SU-DHL-6 (cell line): ENCODE results near the gene APOB.
A peak's percentile ranks its signal among the peaks of the same experiment; 100 is the strongest.

Source experiments
- H2AFZ ChIP-seq: fragments of 200-600 bp; sonication (generic); 2 replicates; pipeline ENCODE4 v1.6.1; 2014; ENCODE audit warnings: low read depth, mild to moderate bottlenecking, moderate library complexity, mixed read lengths, antibody characterized with exemption, low read length; ENCODE audit not compliant: severe bottlenecking
- H3F3A ChIP-seq: fragments of 200-600 bp; shearing (Covaris generic); 2 replicates; pipeline ENCODE4 v1.6.0; 2016; ENCODE audit warnings: antibody characterized with exemption, mild to moderate bottlenecking; ENCODE audit not compliant: insufficient read depth
- H3K27ac ChIP-seq: fragments of 200-600 bp; sonication (generic); 2 replicates; pipeline ENCODE4 v1.5.1; 2016; ENCODE audit warnings: low read depth, mild to moderate bottlenecking, low read length, moderate library complexity, mixed read lengths
- H3K27me3 ChIP-seq: fragments of 200-600 bp; sonication (generic), shearing (Covaris generic); 2 replicates; pipeline ENCODE4 v1.6.0; 2014; ENCODE audit warnings: mild to moderate bottlenecking, low read length
- H3K36me3 ChIP-seq: fragments of 200-600 bp; sonication (generic); 2 replicates; pipeline ENCODE4 v1.6.1; 2014; ENCODE audit warnings: mild to moderate bottlenecking, low read length, mixed read lengths
- H3K4me2 ChIP-seq: fragments of 300-600, 200-600 bp; shearing (Covaris generic), sonication (generic); 2 replicates; pipeline ENCODE4 v1.6.0; 2014; ENCODE audit warnings: low read length, low read depth, mild to moderate bottlenecking; ENCODE audit not compliant: poor library complexity, severe bottlenecking
- H3K4me3 ChIP-seq: fragments of 200-600 bp; sonication (generic); 2 replicates; pipeline ENCODE4 v1.5.1; 2014; ENCODE audit warnings: antibody characterized with exemption, low read length, mild to moderate bottlenecking, mixed read lengths; ENCODE audit not compliant: insufficient read depth, poor library complexity, severe bottlenecking
- H3K79me2 ChIP-seq: fragments of 200-600 bp; sonication (generic); 2 replicates; pipeline ENCODE4 v1.6.1; 2014; ENCODE audit warnings: mild to moderate bottlenecking, low read length, moderate library complexity; ENCODE audit not compliant: insufficient read depth
- H3K9ac ChIP-seq: fragments of 200-600 bp; sonication (generic); 2 replicates; pipeline ENCODE4 v1.7.0; 2014; ENCODE audit warnings: mild to moderate bottlenecking, low read length
- H3K9me2 ChIP-seq: fragments of 200-600 bp; sonication (generic); replicated peaks from 2 replicates; pipeline ENCODE4 v1.6.1; 2014; ENCODE audit warnings: low read length; ENCODE audit not compliant: insufficient read depth
- H3K9me3 ChIP-seq: fragments of 200-600 bp; sonication (generic); 2 replicates; pipeline ENCODE4 v1.6.1; 2014; ENCODE audit warnings: low read length, mixed read lengths; ENCODE audit not compliant: insufficient read depth
- H4K20me1 ChIP-seq: fragments of 200-600 bp; sonication (generic); 2 replicates; pipeline ENCODE4 v1.6.1; 2014; ENCODE audit warnings: low read depth, mild to moderate bottlenecking, antibody characterized with exemption, low read length, moderate library complexity, mixed read lengths
- EZH2phosphoT487 ChIP-seq: fragments of 200-600 bp; sonication (generic), shearing (Covaris generic); conservative IDR thresholded peaks from 2 replicates; pipeline ENCODE4 v1.6.1; 2018; ENCODE audit warnings: mild to moderate bottlenecking, antibody characterized with exemption, low read length, moderate library complexity, mixed read lengths
- TF ChIP-seq, protein P1 (sequence below): fragments of 200-600 bp; sonication (generic); IDR thresholded peaks from one replicate; pipeline ENCODE4 v1.5.1; 2017; ENCODE audit warnings: antibody characterized with exemption, mild to moderate bottlenecking, low read length, moderate library complexity; ENCODE audit not compliant: insufficient read depth, poor library complexity, severe bottlenecking

The APOB gene

DNA sequence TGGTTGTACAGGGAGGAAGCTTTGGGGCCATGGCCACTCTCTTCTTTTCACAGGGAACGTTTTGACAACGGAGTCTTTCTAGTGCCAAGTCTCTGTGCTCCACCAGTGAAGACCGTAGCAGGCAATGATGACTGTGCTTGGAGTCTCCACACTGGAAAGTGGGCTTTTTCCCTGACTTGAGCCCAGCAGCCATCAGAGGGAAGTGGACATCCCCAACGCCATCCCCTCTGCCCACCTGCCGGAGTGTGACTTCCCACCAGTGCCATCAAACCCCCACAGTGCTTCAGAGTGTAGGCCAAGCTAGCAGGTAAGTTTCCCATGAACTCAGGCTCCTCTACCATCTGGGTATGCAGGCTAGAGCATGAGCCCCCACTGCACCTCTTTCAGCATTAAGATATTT lies 78.7 kb downstream of the APOB start:
- no peak overlapping the region for H3K4me2 ChIP-seq
- TF ChIP-seq, protein P1, sequence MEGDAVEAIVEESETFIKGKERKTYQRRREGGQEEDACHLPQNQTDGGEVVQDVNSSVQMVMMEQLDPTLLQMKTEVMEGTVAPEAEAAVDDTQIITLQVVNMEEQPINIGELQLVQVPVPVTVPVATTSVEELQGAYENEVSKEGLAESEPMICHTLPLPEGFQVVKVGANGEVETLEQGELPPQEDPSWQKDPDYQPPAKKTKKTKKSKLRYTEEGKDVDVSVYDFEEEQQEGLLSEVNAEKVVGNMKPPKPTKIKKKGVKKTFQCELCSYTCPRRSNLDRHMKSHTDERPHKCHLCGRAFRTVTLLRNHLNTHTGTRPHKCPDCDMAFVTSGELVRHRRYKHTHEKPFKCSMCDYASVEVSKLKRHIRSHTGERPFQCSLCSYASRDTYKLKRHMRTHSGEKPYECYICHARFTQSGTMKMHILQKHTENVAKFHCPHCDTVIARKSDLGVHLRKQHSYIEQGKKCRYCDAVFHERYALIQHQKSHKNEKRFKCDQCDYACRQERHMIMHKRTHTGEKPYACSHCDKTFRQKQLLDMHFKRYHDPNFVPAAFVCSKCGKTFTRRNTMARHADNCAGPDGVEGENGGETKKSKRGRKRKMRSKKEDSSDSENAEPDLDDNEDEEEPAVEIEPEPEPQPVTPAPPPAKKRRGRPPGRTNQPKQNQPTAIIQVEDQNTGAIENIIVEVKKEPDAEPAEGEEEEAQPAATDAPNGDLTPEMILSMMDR = no peak
- TF ChIP-seq EZH2phosphoT487 = no peak

GRCh38 chr2:20963867-20964266 lies 80.0 kb downstream of the APOB start:
- no peak overlapping the region for H3K4me2 ChIP-seq

More for the DNA sequence above, 78.7 kb downstream of the APOB start:
- H3K27ac ChIP-seq = no peak overlapping the region
- H3K36me3 ChIP-seq = no peaks in the 10 kb centered on the region
- H3K79me2 ChIP-seq = no peaks in the 10 kb centered on the region
- no peak overlapping the region for H3K4me3 ChIP-seq
- H3K9me3 ChIP-seq = no peaks in the 10 kb centered on the region
- H3K9me2 ChIP-seq = no peaks in the 10 kb centered on the region
- no peaks in the 10 kb centered on the region for H3K27me3 ChIP-seq
- no peaks in the 10 kb centered on the region for H3F3A ChIP-seq
- H3K9ac ChIP-seq = no peak overlapping the region
- H2AFZ ChIP-seq = no peak overlapping the region
- H4K20me1 ChIP-seq = no peaks in the 10 kb centered on the region

GRCh38 chr2:20962939-20963557 lies 80.8 kb downstream of the APOB start:
- no peaks in the 10 kb centered on the region for H3K79me2 ChIP-seq
- H3K27me3 ChIP-seq = no peaks in the 10 kb centered on the region
- no peaks in the 10 kb centered on the region for H3F3A ChIP-seq
- no peak overlapping the region for H3K9ac ChIP-seq
- H3K27ac ChIP-seq = no peak overlapping the region
- no peaks in the 10 kb centered on the region for H3K9me2 ChIP-seq
- H3K4me3 ChIP-seq = no peak overlapping the region
- H2AFZ ChIP-seq = no peak overlapping the region
- H3K36me3 ChIP-seq = no peaks in the 10 kb centered on the region
- H4K20me1 ChIP-seq = no peaks in the 10 kb centered on the region
- no peak for TF ChIP-seq EZH2phosphoT487
- TF ChIP-seq, protein P1 = peak; percentile 86
- no peaks in the 10 kb centered on the region for H3K9me3 ChIP-seq
- H3K4me2 ChIP-seq = no peak overlapping the region

More at GRCh38 chr2:20963867-20964266, 80.0 kb downstream of the APOB start:
- TF ChIP-seq, protein P1 = no peak
- no peak for TF ChIP-seq EZH2phosphoT487
- Histone ChIP-seq H2AFZ (no peak overlapping the region), H3K4me3 (no peak overlapping the region), H3F3A (no peaks in the 10 kb centered on the region), H3K27me3 (no peaks in the 10 kb centered on the region), H3K9me2 (no peaks in the 10 kb centered on the region), H3K79me2 (no peaks in the 10 kb centered on the region), H3K9ac (no peak overlapping the region), H3K9me3 (no peaks in the 10 kb centered on the region), H3K27ac (no peak overlapping the region), H4K20me1 (no peaks in the 10 kb centered on the region), H3K36me3 (no peaks in the 10 kb centered on the region)
